ENCODE results near the gene GPX1.
"Not testable (repeated sequence)": the region's sequence is repeated elsewhere in the genome, so short reads cannot be mapped to it uniquely, and the experiment has no call there.

DNA sequence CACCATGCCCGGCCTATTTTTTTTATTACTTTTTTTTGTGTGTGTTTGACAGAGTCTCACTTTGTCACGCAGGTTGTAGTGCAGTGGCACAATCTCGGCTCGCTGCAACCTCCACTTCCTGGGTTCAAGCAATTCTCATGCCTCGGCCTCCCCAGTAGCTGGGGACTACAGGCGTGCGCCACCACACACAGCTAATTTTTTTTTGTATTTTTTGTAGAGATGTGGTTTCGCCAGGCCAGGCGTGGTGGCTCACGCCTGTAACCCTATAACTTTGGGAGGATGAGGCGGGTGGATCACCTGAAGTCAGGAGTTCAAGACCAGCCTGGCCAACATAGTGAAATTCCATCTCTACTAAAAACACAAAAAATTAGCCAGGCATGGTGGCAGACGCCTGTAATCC, 9.8 kb downstream of the GPX1 start:
- TF ChIP-seq, protein P1, sequence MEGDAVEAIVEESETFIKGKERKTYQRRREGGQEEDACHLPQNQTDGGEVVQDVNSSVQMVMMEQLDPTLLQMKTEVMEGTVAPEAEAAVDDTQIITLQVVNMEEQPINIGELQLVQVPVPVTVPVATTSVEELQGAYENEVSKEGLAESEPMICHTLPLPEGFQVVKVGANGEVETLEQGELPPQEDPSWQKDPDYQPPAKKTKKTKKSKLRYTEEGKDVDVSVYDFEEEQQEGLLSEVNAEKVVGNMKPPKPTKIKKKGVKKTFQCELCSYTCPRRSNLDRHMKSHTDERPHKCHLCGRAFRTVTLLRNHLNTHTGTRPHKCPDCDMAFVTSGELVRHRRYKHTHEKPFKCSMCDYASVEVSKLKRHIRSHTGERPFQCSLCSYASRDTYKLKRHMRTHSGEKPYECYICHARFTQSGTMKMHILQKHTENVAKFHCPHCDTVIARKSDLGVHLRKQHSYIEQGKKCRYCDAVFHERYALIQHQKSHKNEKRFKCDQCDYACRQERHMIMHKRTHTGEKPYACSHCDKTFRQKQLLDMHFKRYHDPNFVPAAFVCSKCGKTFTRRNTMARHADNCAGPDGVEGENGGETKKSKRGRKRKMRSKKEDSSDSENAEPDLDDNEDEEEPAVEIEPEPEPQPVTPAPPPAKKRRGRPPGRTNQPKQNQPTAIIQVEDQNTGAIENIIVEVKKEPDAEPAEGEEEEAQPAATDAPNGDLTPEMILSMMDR (conservative IDR thresholded peaks at IDR 0.05; ENCODE audit: low read length): not testable (repeated sequence)
- not testable (repeated sequence) for TF ChIP-seq EZH2phosphoT487 (IDR thresholded peaks at IDR 0.05; ENCODE audit: borderline replicate concordance, low read depth, low read length)
